Measurements from ENCODE around the gene SDHAF1.

SDHAF1 gene

GRCh38 chr19:36001605-36002004 lies 6.6 kb downstream of the SDHAF1 start:
- H3K36me3 Mint-ChIP-seq: peaks cover 4% of the 10 kb centered on the region
- no peaks in the 10 kb centered on the region for H3K9me3 Mint-ChIP-seq
- H3K27ac Mint-ChIP-seq: no peak overlapping the region
- no peaks in the 10 kb centered on the region for H3K27me3 Mint-ChIP-seq
- peaks cover 29% of the 10 kb centered on the region for H3K4me1 Mint-ChIP-seq
- no peak overlapping the region for H3K4me3 Mint-ChIP-seq

- H3K4me3 Mint-ChIP-seq: no peak overlapping the region
- no peaks in the 10 kb centered on the region for H3K36me3 Mint-ChIP-seq
- no peaks in the 10 kb centered on the region for H3K27me3 Mint-ChIP-seq
- H3K27ac Mint-ChIP-seq: no peak overlapping the region
- H3K9me3 Mint-ChIP-seq: no peaks in the 10 kb centered on the region
- H3K4me1 Mint-ChIP-seq: peaks cover 18% of the 10 kb centered on the region
Measured at GRCh38 chr19:36003284-36003683, 8.3 kb downstream of the SDHAF1 start.

GRCh38 chr19:36006955-36007354 lies 12.0 kb downstream of the SDHAF1 start:
- Mint-ChIP-seq H3K4me3 (no peak overlapping the region), H3K36me3 (no peaks in the 10 kb centered on the region), H3K27ac (no peak overlapping the region), H3K9me3 (no peaks in the 10 kb centered on the region), H3K4me1 (peaks cover 16% of the 10 kb centered on the region), H3K27me3 (no peaks in the 10 kb centered on the region)

GRCh38 chr19:36008336-36008978 lies 13.5 kb downstream of the SDHAF1 start, which contains the start of gene SYNE4:
Gene SYNE4, minus strand, starts transcription at chr19:36008813. Its CDS starts 132 bp downstream, at chr19:36008681.
- Mint-ChIP-seq H3K4me3 (peak within 1 kb of the TSS; percentile 59), H3K9me3 (no peaks in the 10 kb centered on the region), H3K27me3 (no peaks in the 10 kb centered on the region), H3K36me3 (no peaks in the 10 kb centered on the region), H3K27ac (no peak within 1 kb of the TSS), H3K4me1 (peaks cover 20% of the 10 kb centered on the region)

- Mint-ChIP-seq H3K4me3 (peak overlapping the region; percentile 59), H3K4me1 (peaks cover 28% of the 10 kb centered on the region), H3K27me3 (no peaks in the 10 kb centered on the region), H3K36me3 (no peaks in the 10 kb centered on the region), H3K27ac (no peak overlapping the region), H3K9me3 (no peaks in the 10 kb centered on the region)
Measured at GRCh38 chr19:36009220-36009619, 14.2 kb downstream of the SDHAF1 start.

GRCh38 chr19:36009633-36010379 lies 14.8 kb downstream of the SDHAF1 start:
- H3K4me3 Mint-ChIP-seq: peak overlapping the region; percentile 59
- no peaks in the 10 kb centered on the region for H3K36me3 Mint-ChIP-seq
- H3K4me1 Mint-ChIP-seq: peaks cover 33% of the 10 kb centered on the region
- no peaks in the 10 kb centered on the region for H3K9me3 Mint-ChIP-seq
- H3K27me3 Mint-ChIP-seq: no peaks in the 10 kb centered on the region
- H3K27ac Mint-ChIP-seq: no peak overlapping the region

- Mint-ChIP-seq H3K27ac (no peak overlapping the region), H3K4me3 (no peak overlapping the region), H3K9me3 (no peaks in the 10 kb centered on the region), H3K36me3 (no peaks in the 10 kb centered on the region), H3K27me3 (no peaks in the 10 kb centered on the region), H3K4me1 (peaks cover 39% of the 10 kb centered on the region)
Measured at GRCh38 chr19:36010402-36010801, 15.4 kb downstream of the SDHAF1 start.

- H3K4me1 Mint-ChIP-seq: peaks cover 43% of the 10 kb centered on the region
- no peaks in the 10 kb centered on the region for H3K27me3 Mint-ChIP-seq
- no peaks in the 10 kb centered on the region for H3K9me3 Mint-ChIP-seq
- H3K27ac Mint-ChIP-seq: peak overlapping the region; percentile 94
- no peaks in the 10 kb centered on the region for H3K36me3 Mint-ChIP-seq
- peak overlapping the region; percentile 96 for H3K4me3 Mint-ChIP-seq
Measured at GRCh38 chr19:36013280-36014011, 18.5 kb downstream of the SDHAF1 start.

GRCh38 chr19:36014012-36014924 lies 19.3 kb downstream of the SDHAF1 start, which contains the start of gene ALKBH6:
Gene ALKBH6, minus strand, starts transcription at chr19:36014213. Its CDS starts 816 bp downstream, at chr19:36013397.
- Mint-ChIP-seq H3K4me3 (peak within 1 kb of the TSS; percentile 96), H3K27me3 (no peaks in the 10 kb centered on the region)

GRCh38 chr19:36019061-36019670 lies 24.2 kb downstream of the SDHAF1 start:
- Mint-ChIP-seq H3K27ac (no peak overlapping the region), H3K4me3 (no peak overlapping the region)

More at GRCh38 chr19:36014012-36014924, 19.3 kb downstream of the SDHAF1 start, which contains the start of gene ALKBH6:
- Mint-ChIP-seq H3K27ac (peak within 1 kb of the TSS; percentile 94), H3K4me1 (peaks cover 38% of the 10 kb centered on the region), H3K9me3 (no peaks in the 10 kb centered on the region), H3K36me3 (no peaks in the 10 kb centered on the region)

GRCh38 chr19:36023432-36023831 lies 28.4 kb downstream of the SDHAF1 start:
- no peaks in the 10 kb centered on the region for H3K4me1 Mint-ChIP-seq
- no peak overlapping the region for H3K4me3 Mint-ChIP-seq
- no peaks in the 10 kb centered on the region for H3K9me3 Mint-ChIP-seq
- H3K27me3 Mint-ChIP-seq: no peaks in the 10 kb centered on the region
- peaks cover 8% of the 10 kb centered on the region for H3K36me3 Mint-ChIP-seq
- H3K27ac Mint-ChIP-seq: no peak overlapping the region

More at GRCh38 chr19:36019061-36019670, 24.2 kb downstream of the SDHAF1 start:
- peaks cover 6% of the 10 kb centered on the region for H3K36me3 Mint-ChIP-seq
- peaks cover 17% of the 10 kb centered on the region for H3K4me1 Mint-ChIP-seq
- no peaks in the 10 kb centered on the region for H3K27me3 Mint-ChIP-seq
- no peaks in the 10 kb centered on the region for H3K9me3 Mint-ChIP-seq

GRCh38 chr19:36025541-36025940 lies 30.6 kb downstream of the SDHAF1 start:
- Mint-ChIP-seq H3K27ac (no peak overlapping the region), H3K27me3 (no peaks in the 10 kb centered on the region), H3K9me3 (no peaks in the 10 kb centered on the region), H3K4me3 (no peak overlapping the region), H3K36me3 (peaks cover 11% of the 10 kb centered on the region), H3K4me1 (no peaks in the 10 kb centered on the region)

- H3K9me3 Mint-ChIP-seq: no peaks in the 10 kb centered on the region
- peaks cover 2% of the 10 kb centered on the region for H3K4me1 Mint-ChIP-seq
- H3K27me3 Mint-ChIP-seq: no peaks in the 10 kb centered on the region
- no peak overlapping the region for H3K27ac Mint-ChIP-seq
- H3K4me3 Mint-ChIP-seq: no peak overlapping the region
- peaks cover 14% of the 10 kb centered on the region for H3K36me3 Mint-ChIP-seq
Measured at GRCh38 chr19:36026091-36026876, 31.3 kb downstream of the SDHAF1 start.

- Mint-ChIP-seq H3K36me3 (peaks cover 16% of the 10 kb centered on the region), H3K9me3 (no peaks in the 10 kb centered on the region), H3K4me1 (peaks cover 3% of the 10 kb centered on the region), H3K4me3 (no peak overlapping the region), H3K27me3 (peaks cover 2% of the 10 kb centered on the region), H3K27ac (no peak overlapping the region)
Measured at GRCh38 chr19:36027696-36028095, 32.7 kb downstream of the SDHAF1 start.

Measured in activated naive CD4-positive, alpha-beta T cell treated with anti-CD3 and anti-CD28 coated beads, Interleukin-2, amount 50 U/mL, for 24 hours (primary cell).